SK-N-SH (cell line): ENCODE data around the gene PPP2R2B. TPM values are rescaled to one million over a fixed set of nuclear protein-coding genes. Genes with fewer than 3 reads are reported as not detected.

Experiments
- CTCF ChIA-PET: fragments of 300-600, 350-600 bp; formaldehyde crosslinking; extraction: SDS; loops from one replicate; lab custom pipeline; 2021; lab: Yijun Ruan, JAX
- POLR2A ChIA-PET: fragments of 350-600 bp; sonication (Branson Sonifier 250); formaldehyde crosslinking; extraction: SDS; loops from one replicate; lab custom pipeline; 2020; ENCODE audit warnings: antibody characterized with exemption, inconsistent platforms; lab: Yijun Ruan, JAX
- DNase-seq: peaks from one replicate; pipeline ENCODE4 v3.0.0; 2012
- H2AFZ ChIP-seq: fragments of 200-600 bp; sonication (generic); 2 replicates; pipeline ENCODE4 v1.8.1; 2016; ENCODE audit warnings: antibody characterized with exemption, mild to moderate bottlenecking, low read depth
- H3F3A ChIP-seq: fragments of 200-600 bp; sonication (generic); replicated peaks from 2 replicates; pipeline ENCODE3; 2016; ENCODE audit warnings: antibody characterized with exemption, mild to moderate bottlenecking; ENCODE audit not compliant: insufficient read depth
- H3K27ac ChIP-seq, 2 experiments: fragments of 200-500 bp in 1 of 2; fragments of 200-600 bp in 1 of 2; sonication (Bioruptor generic) in 1 of 2; sonication (generic), shearing (Covaris generic) in 1 of 2; 2 replicates each; pipeline versions ENCODE4 v1.5.1 to v1.6.1; 2014 to 2016; ENCODE audit warnings: low read depth in 2 of 2, inconsistent platforms in 1 of 2, low read length in 1 of 2, mild to moderate bottlenecking in 1 of 2, mixed read lengths in 1 of 2
- H3K27me3 ChIP-seq: fragments of 200-600 bp; sonication (generic), shearing (Covaris generic); 2 replicates; pipeline ENCODE4 v1.6.1; 2016; ENCODE audit warnings: mixed run types; ENCODE audit not compliant: insufficient read depth
- H3K36me3 ChIP-seq, 2 experiments: fragments of 200-500 bp in 1 of 2; fragments of 200-600 bp in 1 of 2; sonication (Bioruptor generic) in 1 of 2; sonication (generic) in 1 of 2; replicated peaks in 1 of 2; 2 replicates each; pipeline versions ENCODE3 to v1.5.1; 2014 to 2016; ENCODE audit warnings: low read length in 1 of 2, mild to moderate bottlenecking in 1 of 2; ENCODE audit not compliant: insufficient read depth in 2 of 2, control insufficient read depth in 1 of 2
- H3K4me1 ChIP-seq, 2 experiments: fragments of 200-500 bp in 1 of 2; fragments of 200-600 bp in 1 of 2; sonication (Bioruptor generic) in 1 of 2; sonication (generic), shearing (Covaris generic) in 1 of 2; 2 replicates each; pipeline versions ENCODE4 v1.5.1 to v1.6.1; 2014 to 2016; ENCODE audit warnings: low read depth in 1 of 2, low read length in 1 of 2, mixed run types in 1 of 2; ENCODE audit not compliant: insufficient read depth in 2 of 2, control insufficient read depth in 1 of 2
- H3K4me2 ChIP-seq: fragments of 200-600 bp; sonication (generic), shearing (Covaris generic); 2 replicates; pipeline ENCODE4 v1.6.1; 2017; ENCODE audit warnings: mixed run types
- H3K4me3 ChIP-seq, 2 experiments: fragments of 200-500 bp in 1 of 2; fragments of 200-600 bp in 1 of 2; sonication (Bioruptor generic) in 1 of 2; sonication (generic), shearing (Covaris generic) in 1 of 2; 2 replicates each; pipeline versions ENCODE4 v1.5.1 to v1.8.1; 2014 to 2016; ENCODE audit warnings: low read depth in 2 of 2, inconsistent platforms in 1 of 2, low read length in 1 of 2, mild to moderate bottlenecking in 1 of 2, mixed read lengths in 1 of 2, moderate library complexity in 1 of 2
- H3K79me2 ChIP-seq: fragments of 200-600 bp; sonication (generic); 2 replicates; pipeline ENCODE4 v1.8.1; 2017; ENCODE audit warnings: mild to moderate bottlenecking; ENCODE audit not compliant: insufficient read depth
- H3K9ac ChIP-seq: fragments of 200-600 bp; sonication (generic); 2 replicates; pipeline ENCODE4 v1.6.1; 2017; ENCODE audit warnings: mixed run types
- H3K9me2 ChIP-seq: fragments of 200-600 bp; sonication (generic); 2 replicates; pipeline ENCODE4 v1.6.1; 2017; ENCODE audit warnings: mixed run types
- H3K9me3 ChIP-seq: fragments of 200-600 bp; sonication (generic); 2 replicates; pipeline ENCODE4 v1.6.1; 2017; ENCODE audit warnings: mixed run types, mild to moderate bottlenecking, moderate library complexity
- H4K20me1 ChIP-seq: fragments of 200-600 bp; sonication (generic); 2 replicates; pipeline ENCODE4 v1.6.1; 2017; ENCODE audit warnings: mild to moderate bottlenecking, mixed run types; ENCODE audit not compliant: insufficient read depth
- CHD2 ChIP-seq: fragments of 150-350 bp; IDR thresholded peaks from 2 replicates; pipeline ENCODE4 v1.6.1; 2018; ENCODE audit warnings: low read length; ENCODE audit not compliant: partially characterized antibody
- CTCF ChIP-seq: fragments of 200-600 bp; sonication (generic); IDR thresholded peaks from 2 replicates; pipeline ENCODE4 v1.6.1; 2017; ENCODE audit warnings: antibody characterized with exemption, mild to moderate bottlenecking, moderate library complexity
- EP300 ChIP-seq, 2 experiments: IDR thresholded peaks; 2 replicates each; pipeline versions ENCODE4 v1.4.0 to v1.6.1; 2012; ENCODE audit warnings: borderline replicate concordance in 1 of 2, low read depth in 1 of 2, low read length in 1 of 2
- FOXM1 ChIP-seq: IDR thresholded peaks from 2 replicates; pipeline ENCODE4 v1.4.0; 2012; ENCODE audit warnings: low read depth, mild to moderate bottlenecking
- IRF3 ChIP-seq: fragments of 150-350 bp; IDR thresholded peaks from 2 replicates; pipeline ENCODE4 v1.6.1; 2016; ENCODE audit warnings: mild to moderate bottlenecking, low read depth, low read length
- JUND ChIP-seq: IDR thresholded peaks from 2 replicates; pipeline ENCODE4 v1.4.0; 2012
- MEF2A ChIP-seq: IDR thresholded peaks from 2 replicates; pipeline ENCODE4 v1.4.0; 2012; ENCODE audit warnings: low read depth, borderline replicate concordance
- MXI1 ChIP-seq: IDR thresholded peaks from 2 replicates; pipeline ENCODE4 v1.6.1; 2012; ENCODE audit warnings: mild to moderate bottlenecking, low read depth, low read length, improper control_type of control experiment
- PBX3 ChIP-seq: IDR thresholded peaks from 2 replicates; pipeline ENCODE4; 2012
- POLR2AphosphoS5 ChIP-seq: IDR thresholded peaks from 2 replicates; pipeline ENCODE4 v1.6.1; 2012; ENCODE audit warnings: low read depth, low read length
- RAD21 ChIP-seq: IDR thresholded peaks from 2 replicates; pipeline ENCODE4 v1.6.1; 2012; ENCODE audit warnings: mild to moderate bottlenecking, low read length
- RCOR1 ChIP-seq: fragments of 150-350 bp; IDR thresholded peaks from 2 replicates; pipeline ENCODE4 v1.6.1; 2017; ENCODE audit warnings: antibody characterized with exemption, low read length
- RXRA ChIP-seq: IDR thresholded peaks from 2 replicates; pipeline ENCODE4 v1.4.0; 2012; ENCODE audit warnings: low read depth, mild to moderate bottlenecking, borderline replicate concordance
- SMC3 ChIP-seq: IDR thresholded peaks from 2 replicates; pipeline ENCODE4 v1.6.1; 2012; ENCODE audit warnings: low read depth, low read length, improper control_type of control experiment
- TAF1 ChIP-seq: IDR thresholded peaks from 2 replicates; pipeline ENCODE4 v1.6.1; 2012; ENCODE audit warnings: low read depth, mild to moderate bottlenecking, low read length, moderate library complexity, borderline replicate concordance
- TEAD4 ChIP-seq: IDR thresholded peaks from 2 replicates; pipeline ENCODE4 v1.4.0; 2012; ENCODE audit warnings: mild to moderate bottlenecking, borderline replicate concordance; ENCODE audit not compliant: insufficient read depth
- ZBTB33 ChIP-seq: IDR thresholded peaks from 2 replicates; pipeline ENCODE4 v1.4.0; 2012; ENCODE audit warnings: low read depth, borderline replicate concordance
- WGBS: methylation state at CpG from one replicate; pipeline ENCODE4 v1.1.6; 2017; ENCODE audit warnings: low lambda C conversion rate; 5-methylcytosine and 5-hydroxymethylcytosine counted together
- polyA plus RNA-seq, 3 experiments: library from polyadenylated mRNA; depleted of rRNA; stranded (reverse); fragments of >200 nt; gene quantifications; 2 replicates each; pipeline ENCODE4 v1.2.3, GENCODE V29; 2012
- TF ChIP-seq, protein P1 (sequence below): IDR thresholded peaks from 2 replicates; pipeline ENCODE4 v1.6.1; 2012; ENCODE audit warnings: mild to moderate bottlenecking, low read depth, low read length, moderate library complexity
- TF ChIP-seq, protein P2 (sequence below): fragments of 150-350 bp; IDR thresholded peaks from 2 replicates; pipeline ENCODE4 v1.6.1; 2017; ENCODE audit warnings: antibody characterized with exemption, low read length, low read depth, borderline replicate concordance
- TF ChIP-seq, protein P3 (sequence below): IDR thresholded peaks from 2 replicates; pipeline ENCODE4 v1.4.0; 2012; ENCODE audit warnings: low read depth

PPP2R2B gene
- polyA plus RNA-seq, 1 of the 3 experiments (the other 2 are of a cell fraction): 11.4 TPM

- Histone ChIP-seq H2AFZ (no peak overlapping the region), H3K4me2 (no peak overlapping the region), H3K27ac (peak overlapping the region in 1 of 2 experiments; percentile 72; a peak in 2 of 4 replicates), H3K79me2 (no peaks in the 10 kb centered on the region), H3K4me1 (peaks cover 0 to 13% of the 10 kb centered on the region in 2 experiments; a peak in 3 of 4 replicates), H3K9me2 (no peaks in the 10 kb centered on the region), H3K9me3 (no peaks in the 10 kb centered on the region), H3F3A (peaks cover 4% of the 10 kb centered on the region), H3K36me3 (no peaks in the 10 kb centered on the region), H3K4me3 (no peak overlapping the region), H4K20me1 (no peaks in the 10 kb centered on the region), H3K27me3 (no peaks in the 10 kb centered on the region), H3K9ac (no peak overlapping the region)
- no peak for DNase-seq
- 81% methylated on average over 4 of the region's 4 CpGs for WGBS
- ChIA-PET POLR2A (no interaction called here), CTCF (interaction anchor here (1.1 kb wide), 1 partner anchor 8 kb away, joined by 3 read pairs; no protein-coding TSS in a partner anchor)
- TF ChIP-seq TAF1 (no peak), PBX3 (peak; percentile 46; the same call in 1 of the 2 replicates), ZBTB33 (no peak), CHD2 (no peak), RCOR1 (no peak), RAD21 (no peak), IRF3 (no peak), TEAD4 (no peak), EP300 (IDR thresholded peaks at IDR 0.05; ENCODE audit: borderline replicate concordance in 1 of 2, low read depth in 1 of 2, low read length in 1 of 2) (peak; percentile 11 to 29; a peak in 2 of 4 replicates), JUND (no peak), POLR2AphosphoS5 (no peak), FOXM1 (no peak), MXI1 (no peak), SMC3 (no peak), MEF2A (no peak), CTCF (no peak), RXRA (no peak)
- TF ChIP-seq, protein P1, sequence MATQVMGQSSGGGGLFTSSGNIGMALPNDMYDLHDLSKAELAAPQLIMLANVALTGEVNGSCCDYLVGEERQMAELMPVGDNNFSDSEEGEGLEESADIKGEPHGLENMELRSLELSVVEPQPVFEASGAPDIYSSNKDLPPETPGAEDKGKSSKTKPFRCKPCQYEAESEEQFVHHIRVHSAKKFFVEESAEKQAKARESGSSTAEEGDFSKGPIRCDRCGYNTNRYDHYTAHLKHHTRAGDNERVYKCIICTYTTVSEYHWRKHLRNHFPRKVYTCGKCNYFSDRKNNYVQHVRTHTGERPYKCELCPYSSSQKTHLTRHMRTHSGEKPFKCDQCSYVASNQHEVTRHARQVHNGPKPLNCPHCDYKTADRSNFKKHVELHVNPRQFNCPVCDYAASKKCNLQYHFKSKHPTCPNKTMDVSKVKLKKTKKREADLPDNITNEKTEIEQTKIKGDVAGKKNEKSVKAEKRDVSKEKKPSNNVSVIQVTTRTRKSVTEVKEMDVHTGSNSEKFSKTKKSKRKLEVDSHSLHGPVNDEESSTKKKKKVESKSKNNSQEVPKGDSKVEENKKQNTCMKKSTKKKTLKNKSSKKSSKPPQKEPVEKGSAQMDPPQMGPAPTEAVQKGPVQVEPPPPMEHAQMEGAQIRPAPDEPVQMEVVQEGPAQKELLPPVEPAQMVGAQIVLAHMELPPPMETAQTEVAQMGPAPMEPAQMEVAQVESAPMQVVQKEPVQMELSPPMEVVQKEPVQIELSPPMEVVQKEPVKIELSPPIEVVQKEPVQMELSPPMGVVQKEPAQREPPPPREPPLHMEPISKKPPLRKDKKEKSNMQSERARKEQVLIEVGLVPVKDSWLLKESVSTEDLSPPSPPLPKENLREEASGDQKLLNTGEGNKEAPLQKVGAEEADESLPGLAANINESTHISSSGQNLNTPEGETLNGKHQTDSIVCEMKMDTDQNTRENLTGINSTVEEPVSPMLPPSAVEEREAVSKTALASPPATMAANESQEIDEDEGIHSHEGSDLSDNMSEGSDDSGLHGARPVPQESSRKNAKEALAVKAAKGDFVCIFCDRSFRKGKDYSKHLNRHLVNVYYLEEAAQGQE: no peak
- TF ChIP-seq, protein P2, sequence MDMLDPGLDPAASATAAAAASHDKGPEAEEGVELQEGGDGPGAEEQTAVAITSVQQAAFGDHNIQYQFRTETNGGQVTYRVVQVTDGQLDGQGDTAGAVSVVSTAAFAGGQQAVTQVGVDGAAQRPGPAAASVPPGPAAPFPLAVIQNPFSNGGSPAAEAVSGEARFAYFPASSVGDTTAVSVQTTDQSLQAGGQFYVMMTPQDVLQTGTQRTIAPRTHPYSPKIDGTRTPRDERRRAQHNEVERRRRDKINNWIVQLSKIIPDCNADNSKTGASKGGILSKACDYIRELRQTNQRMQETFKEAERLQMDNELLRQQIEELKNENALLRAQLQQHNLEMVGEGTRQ: no peak
- TF ChIP-seq, protein P3, sequence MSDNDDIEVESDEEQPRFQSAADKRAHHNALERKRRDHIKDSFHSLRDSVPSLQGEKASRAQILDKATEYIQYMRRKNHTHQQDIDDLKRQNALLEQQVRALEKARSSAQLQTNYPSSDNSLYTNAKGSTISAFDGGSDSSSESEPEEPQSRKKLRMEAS: no peak
Observed at GRCh38 chr5:146704949-146705665, 173.4 kb downstream of the PPP2R2B start.
